Activated naive CD4-positive, alpha-beta T cell treated with anti-CD3 and anti-CD28 coated beads, Interleukin-2, amount 50 U/mL, for 72 hours (primary cell): ENCODE results near the gene SEC16A. TPM values are rescaled to one million over a fixed set of nuclear protein-coding genes. Genes with fewer than 3 reads are reported as not detected.

ENCODE experiments used
- ATAC-seq, 2 donors: fragments of 150-1000 bp; cut with Tn5 transposase; 2 replicates each; pipeline ENCODE4 v1.10.0; 2021; ENCODE audit warnings: mild to moderate bottlenecking in 2 of 2, moderate library complexity in 2 of 2
- DNase-seq, 2 donors: peaks; one replicate each; pipeline ENCODE4 v3.0.0; 2021 to 2022; ENCODE audit warnings: low spot score in 2 of 2
- H3K27ac Mint-ChIP-seq, 2 donors: one replicate each; pipeline ENCODE4 v1.8.0; 2022; ENCODE audit warnings: mild to moderate bottlenecking in 2 of 2, mixed read lengths in 2 of 2
- H3K36me3 Mint-ChIP-seq, 2 donors: one replicate each; pipeline ENCODE4 v1.8.0; 2022; ENCODE audit warnings: mixed read lengths in 2 of 2
- H3K9me3 Mint-ChIP-seq, 2 donors: one replicate each; pipeline ENCODE4 v1.8.0; 2022; ENCODE audit warnings: mixed read lengths in 2 of 2
- total RNA-seq, 2 donors: library from RNA; stranded (reverse); gene quantifications; one replicate each; pipeline ENCODE4 v1.2.3, GENCODE V29; 2022

SEC16A gene, protein sequence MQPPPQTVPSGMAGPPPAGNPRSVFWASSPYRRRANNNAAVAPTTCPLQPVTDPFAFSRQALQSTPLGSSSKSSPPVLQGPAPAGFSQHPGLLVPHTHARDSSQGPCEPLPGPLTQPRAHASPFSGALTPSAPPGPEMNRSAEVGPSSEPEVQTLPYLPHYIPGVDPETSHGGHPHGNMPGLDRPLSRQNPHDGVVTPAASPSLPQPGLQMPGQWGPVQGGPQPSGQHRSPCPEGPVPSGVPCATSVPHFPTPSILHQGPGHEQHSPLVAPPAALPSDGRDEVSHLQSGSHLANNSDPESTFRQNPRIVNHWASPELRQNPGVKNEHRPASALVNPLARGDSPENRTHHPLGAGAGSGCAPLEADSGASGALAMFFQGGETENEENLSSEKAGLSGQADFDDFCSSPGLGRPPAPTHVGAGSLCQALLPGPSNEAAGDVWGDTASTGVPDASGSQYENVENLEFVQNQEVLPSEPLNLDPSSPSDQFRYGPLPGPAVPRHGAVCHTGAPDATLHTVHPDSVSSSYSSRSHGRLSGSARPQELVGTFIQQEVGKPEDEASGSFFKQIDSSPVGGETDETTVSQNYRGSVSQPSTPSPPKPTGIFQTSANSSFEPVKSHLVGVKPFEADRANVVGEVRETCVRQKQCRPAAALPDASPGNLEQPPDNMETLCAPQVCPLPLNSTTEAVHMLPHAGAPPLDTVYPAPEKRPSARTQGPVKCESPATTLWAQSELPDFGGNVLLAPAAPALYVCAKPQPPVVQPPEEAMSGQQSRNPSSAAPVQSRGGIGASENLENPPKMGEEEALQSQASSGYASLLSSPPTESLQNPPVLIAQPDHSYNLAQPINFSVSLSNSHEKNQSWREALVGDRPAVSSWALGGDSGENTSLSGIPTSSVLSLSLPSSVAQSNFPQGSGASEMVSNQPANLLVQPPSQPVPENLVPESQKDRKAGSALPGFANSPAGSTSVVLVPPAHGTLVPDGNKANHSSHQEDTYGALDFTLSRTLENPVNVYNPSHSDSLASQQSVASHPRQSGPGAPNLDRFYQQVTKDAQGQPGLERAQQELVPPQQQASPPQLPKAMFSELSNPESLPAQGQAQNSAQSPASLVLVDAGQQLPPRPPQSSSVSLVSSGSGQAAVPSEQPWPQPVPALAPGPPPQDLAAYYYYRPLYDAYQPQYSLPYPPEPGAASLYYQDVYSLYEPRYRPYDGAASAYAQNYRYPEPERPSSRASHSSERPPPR (N-terminal part only)
- 10 to 100 TPM; 56.6 to 79.5 TPM for total RNA-seq

DNA sequence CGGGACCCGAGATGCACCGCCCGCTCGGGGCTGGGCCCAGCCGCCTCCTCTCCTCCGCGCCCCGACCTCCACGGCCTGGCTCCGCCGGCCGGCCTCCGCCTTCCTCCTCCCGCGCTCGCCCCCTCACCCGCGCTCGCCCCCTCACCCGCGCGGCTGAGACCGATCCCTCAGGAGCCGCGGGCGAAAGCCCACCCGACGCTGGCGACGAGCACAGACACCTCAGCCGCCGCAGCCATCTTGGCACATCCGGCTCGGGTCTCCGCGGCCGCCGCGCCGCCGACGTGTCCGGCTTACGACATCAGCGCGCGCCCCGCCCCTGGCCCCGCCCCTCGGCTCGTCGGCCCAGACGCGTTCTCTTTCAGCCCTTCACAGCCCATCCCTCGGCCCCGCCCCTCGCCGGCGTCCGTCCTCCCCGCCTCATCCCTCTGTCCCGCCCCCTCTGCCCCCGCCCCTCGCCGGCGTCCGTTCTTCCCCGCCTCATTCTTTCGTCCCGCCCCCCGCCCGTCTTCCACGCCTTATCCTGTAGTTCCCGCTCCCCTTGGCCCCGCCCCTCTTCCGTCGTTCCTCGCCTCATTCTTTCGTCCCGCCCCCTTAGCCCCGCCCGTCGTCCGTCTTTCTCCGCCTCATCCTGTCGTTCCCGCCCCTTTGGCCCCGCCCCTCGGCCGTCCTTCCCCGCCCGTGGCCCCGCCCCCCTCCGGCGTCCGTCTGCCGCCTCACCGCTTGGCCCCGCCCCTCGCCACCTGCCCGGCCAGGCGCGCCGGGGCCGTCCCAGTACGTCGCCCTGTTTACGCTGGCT, at the start of gene SEC16A:
Gene SEC16A (minus strand): TSS at position 248 of the 796 bp plus-strand sequence. CDS start 5,425 bp downstream, outside the sequence.
- H3K36me3 Mint-ChIP-seq, result peaks cover 10 to 21% of the 10 kb centered on the region in 2 donors
- DNase-seq (peak; percentile 99), ATAC-seq (peak; percentile 76 to 77)
- H3K9me3 Mint-ChIP-seq, result no peaks in the 10 kb centered on the region
- peak within 1 kb of the TSS; percentile 98 for H3K27ac Mint-ChIP-seq

DNA sequence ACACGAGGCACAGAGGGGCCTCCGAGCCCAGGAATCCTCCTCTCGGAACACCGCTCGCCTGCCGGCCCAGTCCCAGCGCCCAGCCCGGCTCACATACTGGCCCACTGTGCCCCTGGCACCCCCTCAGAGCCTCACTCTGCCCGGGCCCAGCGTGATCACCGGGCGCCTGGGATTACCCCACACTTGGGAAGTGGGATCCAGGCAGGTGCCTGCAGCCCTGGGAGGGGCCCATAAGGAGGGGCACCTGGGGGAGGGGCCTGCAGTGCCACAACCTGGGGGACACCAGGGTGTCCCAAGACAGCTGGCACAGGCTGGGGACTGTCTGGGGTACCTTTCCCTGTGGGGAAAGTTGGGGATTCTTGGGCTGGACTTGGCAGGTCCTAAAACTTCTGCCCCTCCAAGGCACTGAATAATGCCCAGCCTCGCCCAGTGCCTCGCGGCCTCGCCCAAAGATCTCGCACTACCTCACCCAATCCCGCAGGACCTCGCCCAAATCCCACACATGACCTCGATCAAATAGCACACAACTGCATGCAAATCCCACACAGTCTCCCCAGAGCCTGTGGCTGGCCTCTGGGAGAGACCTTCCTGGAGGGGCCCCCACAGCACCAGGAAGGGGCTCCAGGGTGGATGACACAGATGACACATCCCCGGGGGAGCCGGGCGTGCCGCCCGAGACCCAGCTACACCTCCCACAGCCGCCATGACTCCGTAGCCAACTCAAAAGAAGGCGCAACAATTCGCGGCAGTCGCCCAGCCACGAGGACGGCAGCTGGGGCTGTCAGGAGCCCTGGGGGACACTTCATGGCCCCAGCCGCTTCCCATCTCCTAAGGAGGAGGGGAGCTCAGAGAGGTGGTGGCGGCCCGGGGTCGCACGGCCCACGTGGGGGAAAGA, 49.3 kb upstream of the SEC16A start:
- DNase-seq (no peak), ATAC-seq (no peak)
- Mint-ChIP-seq H3K9me3 (no peaks in the 10 kb centered on the region), H3K27ac (peak overlapping the region; percentile 68 to 88), H3K36me3 (peaks cover 3 to 9% of the 10 kb centered on the region in 2 donors)

DNA sequence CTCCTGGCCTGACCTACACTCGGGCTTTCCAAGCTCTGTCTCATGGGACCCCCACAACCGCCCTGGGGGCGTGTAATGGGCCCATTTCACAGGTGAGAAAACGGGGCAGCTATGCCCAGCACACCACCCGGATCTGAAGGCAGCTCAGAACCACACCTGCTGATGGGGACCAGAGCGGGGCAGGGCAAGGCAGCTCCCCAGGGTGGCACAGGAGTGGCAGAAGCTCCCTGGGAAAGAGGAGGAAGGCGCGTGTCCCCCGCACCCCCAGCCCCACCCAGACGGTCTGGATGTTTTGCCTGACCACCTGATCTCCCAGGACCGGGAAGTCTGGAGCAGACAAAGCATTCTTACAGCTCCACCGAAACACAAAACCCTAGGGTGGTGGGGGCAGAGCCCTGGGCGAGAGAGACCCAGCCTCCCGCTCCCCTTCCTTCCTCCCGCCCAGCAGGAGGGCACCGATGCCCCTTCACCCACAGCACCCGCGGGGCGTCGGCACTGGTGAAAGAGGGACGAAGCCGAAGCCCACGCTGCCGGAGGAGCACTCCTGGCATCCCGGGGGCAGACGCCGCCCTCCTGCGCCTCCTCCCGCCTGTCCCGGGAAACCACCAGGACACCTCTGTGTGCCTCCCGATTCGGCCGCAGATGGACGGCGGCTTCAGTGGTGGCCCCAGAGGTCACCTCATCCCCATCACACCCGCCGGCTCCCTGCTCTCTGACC, 48.5 kb upstream of the SEC16A start:
- ATAC-seq (no peak), DNase-seq (no peak)
- H3K9me3 Mint-ChIP-seq, result no peaks in the 10 kb centered on the region
- H3K27ac Mint-ChIP-seq, result peak overlapping the region in 1 of 2 donors; percentile 88
- H3K36me3 Mint-ChIP-seq, result peaks cover 0 to 6% of the 10 kb centered on the region in 2 donors

DNA sequence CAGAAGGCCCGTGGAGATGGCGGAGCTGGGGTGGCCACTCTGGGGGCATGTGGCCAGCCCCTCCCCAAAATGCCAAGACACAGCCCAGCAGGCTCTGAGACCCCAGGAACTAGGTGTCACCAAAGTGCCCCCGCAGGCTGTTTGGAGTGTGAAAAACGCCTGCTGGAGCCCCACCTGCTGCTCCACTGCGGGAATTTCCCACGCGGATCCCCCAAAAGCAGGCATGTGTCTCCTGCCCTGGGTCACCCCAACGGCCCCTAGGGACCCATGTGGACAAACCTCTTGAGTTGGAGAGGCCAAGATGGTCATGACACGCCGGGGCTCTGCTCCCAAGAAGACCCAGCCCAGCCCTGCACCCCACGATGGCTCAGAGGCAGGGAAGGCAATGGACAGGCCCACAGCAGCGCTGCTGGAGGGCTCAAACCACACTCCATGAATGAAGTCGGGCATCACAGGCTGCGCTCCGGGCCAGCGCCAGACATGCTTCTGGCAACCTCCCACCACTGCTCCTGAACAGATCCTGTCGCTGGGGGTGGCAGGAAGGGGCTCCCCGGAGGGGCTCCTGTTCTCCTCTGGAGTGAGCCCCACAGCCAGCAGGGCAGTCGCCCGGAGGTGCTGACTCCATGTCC, 47.7 kb upstream of the SEC16A start:
- Mint-ChIP-seq H3K36me3 (peaks cover 0 to 6% of the 10 kb centered on the region in 2 donors), H3K27ac (peak overlapping the region in 1 of 2 donors; percentile 88), H3K9me3 (no peaks in the 10 kb centered on the region)
- ATAC-seq, result no peak
- DNase-seq, result no peak

DNA sequence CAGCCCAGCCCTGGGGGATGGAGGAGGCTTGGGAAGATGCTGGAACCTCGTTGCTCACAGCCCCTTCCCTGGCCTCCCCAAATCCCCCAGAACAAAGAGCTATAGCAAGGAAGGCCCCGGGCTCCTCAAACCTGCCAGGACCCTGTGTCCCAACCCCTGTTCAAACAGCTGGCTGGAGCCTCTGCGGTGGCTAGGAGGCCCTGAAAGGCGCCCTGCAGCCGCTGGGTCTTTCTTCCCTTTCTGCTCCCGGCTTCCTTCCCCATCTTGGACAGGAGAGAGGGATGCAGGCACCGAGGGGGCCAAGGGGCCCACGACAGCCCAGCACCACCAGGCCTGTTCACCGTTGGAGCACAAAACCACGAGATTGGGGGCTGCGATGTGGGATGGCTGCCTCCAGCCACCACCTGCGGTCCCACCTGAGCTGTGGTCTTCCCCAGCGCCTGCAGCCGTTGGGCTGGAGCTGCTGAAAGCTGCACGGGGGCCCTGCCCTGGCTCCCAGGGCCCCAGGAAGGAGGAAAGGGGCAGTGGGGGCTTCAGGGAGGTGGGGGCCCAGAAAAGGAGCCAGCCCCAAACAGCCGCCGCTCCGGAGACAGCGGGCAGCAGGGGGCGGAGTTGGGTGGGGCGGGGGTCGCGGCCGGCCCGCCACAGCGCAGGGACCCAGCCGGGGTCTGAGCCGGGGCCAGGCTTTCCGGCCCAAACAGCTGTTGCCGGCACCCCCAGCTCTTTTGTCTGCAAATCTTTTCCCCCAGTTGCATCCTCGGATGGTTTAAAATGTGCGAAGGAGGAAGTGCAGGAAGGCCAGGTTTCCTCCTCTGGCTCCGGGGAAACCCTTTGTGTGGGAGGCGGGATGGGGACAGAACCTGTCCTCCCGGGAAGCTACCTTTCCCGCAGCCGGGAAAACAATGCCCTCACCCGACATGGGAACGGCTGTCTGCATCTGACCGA, 46.9 kb upstream of the SEC16A start:
- H3K9me3 Mint-ChIP-seq, result no peaks in the 10 kb centered on the region

DNA sequence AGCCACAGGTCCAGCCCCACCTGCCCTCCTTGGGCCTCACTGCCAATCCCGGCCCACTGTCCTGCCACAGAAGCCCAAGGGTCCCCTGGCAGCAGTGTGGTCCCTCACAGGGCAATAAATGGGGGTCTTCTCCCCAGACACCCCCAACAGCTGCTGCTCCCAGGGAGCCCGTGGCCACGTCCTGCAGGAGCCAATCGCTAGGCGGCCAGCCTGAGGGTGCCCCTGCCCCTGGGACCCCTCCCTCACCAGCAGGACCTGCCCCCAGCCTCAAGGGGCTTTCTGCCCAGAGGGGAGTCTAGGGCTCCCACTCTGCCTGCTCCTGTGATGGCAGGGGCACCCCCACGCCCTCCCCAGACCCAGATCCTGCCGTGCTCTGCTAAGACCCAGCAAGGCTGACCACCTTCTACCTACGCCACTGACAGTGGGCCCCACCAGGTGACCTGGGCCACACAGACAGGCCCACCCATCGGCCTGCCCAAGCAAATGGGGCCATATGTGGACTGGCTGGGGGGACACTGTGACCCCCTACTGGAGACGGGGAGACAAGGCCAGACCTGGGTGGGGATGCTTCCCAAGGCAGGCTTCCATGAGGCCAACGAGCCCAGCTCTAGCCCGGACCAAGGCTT, 46.0 kb upstream of the SEC16A start:
- DNase-seq, result no peak
- Mint-ChIP-seq H3K27ac (peak overlapping the region in 1 of 2 donors; percentile 84), H3K36me3 (peaks cover 0 to 6% of the 10 kb centered on the region in 2 donors), H3K9me3 (no peaks in the 10 kb centered on the region)
- ATAC-seq, result no peak

More for the DNA sequence above, 46.9 kb upstream of the SEC16A start:
- no peak for DNase-seq
- Mint-ChIP-seq H3K36me3 (peaks cover 0 to 6% of the 10 kb centered on the region in 2 donors), H3K27ac (peak overlapping the region in 1 of 2 donors; percentile 22)
- ATAC-seq, result no peak

DNA sequence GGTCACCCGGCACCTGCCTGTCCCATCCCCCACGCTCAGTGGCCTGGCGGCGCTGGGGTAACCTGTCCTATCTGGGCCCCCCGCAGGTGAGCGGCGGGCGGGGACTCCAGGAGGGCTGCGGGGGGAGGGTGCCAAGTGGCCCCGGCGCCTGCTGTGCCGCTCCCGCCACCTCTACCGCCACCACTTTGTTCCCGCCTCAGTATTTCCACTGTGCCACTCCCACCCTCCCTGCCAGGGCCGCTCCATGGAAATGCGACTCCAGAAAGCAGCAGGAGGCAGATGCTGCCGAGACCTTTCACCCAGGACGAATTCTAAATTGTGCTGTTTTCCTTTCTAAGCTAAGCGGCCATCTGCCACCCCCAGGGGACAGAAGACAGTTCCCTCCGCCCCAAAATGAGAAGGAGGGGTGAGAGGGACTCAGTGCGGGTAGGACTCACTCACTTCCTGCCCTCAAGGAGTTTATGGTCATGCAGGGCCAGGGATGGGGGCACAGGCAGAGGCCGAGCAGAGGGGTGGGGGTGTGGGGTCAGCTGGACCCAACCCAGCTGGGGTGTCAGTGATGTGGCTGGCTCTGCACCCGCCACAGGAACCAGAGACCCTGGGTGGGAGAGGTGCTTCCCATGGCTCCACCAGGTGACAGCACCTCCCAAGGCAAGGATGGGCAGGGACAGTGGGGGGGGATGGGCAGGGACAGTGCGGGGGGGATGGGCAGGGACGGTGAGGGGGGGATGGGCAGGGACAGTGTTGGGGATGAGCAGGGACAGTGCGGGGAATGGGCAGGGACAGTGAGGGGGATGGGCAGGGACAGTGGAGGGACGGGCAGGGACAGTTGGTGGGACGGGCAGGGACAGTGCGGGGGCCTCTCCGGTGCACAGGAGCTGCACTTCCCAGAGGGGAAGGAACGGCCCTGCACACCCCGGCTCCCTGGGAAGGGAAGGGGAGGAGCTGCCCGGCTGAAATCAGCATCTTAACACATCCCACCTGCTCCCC, 45.2 kb upstream of the SEC16A start:
- Mint-ChIP-seq H3K36me3 (peaks cover 0 to 6% of the 10 kb centered on the region in 2 donors), H3K27ac (peak overlapping the region in 1 of 2 donors; percentile 84), H3K9me3 (no peaks in the 10 kb centered on the region)
- peak; percentile 15 to 27 for ATAC-seq
- DNase-seq, result no peak

DNA sequence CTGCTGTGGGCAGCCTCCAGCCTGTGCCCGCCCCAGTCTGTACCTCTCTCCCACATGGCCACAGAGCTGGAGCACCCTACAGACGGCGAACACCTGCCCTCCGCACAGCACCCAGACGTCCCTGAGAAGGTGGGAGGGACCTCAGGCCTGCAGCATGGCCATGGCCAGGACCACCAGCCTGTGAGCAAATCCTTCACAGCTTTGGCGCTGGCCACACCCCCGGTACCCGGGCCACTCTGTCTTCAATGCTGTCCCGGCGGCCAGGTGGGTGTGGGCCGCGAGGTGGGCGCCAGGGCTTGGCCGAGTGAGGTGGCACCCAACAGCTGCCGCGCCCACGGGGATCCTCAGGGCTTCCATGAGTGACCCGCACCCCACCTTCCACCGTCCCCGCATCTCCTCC, 44.3 kb upstream of the SEC16A start:
- no peak overlapping the region for H3K27ac Mint-ChIP-seq
- H3K9me3 Mint-ChIP-seq, result no peaks in the 10 kb centered on the region
- ATAC-seq, result no peak
- peaks cover 0 to under 1% of the 10 kb centered on the region in 2 donors for H3K36me3 Mint-ChIP-seq
- no peak for DNase-seq

DNA sequence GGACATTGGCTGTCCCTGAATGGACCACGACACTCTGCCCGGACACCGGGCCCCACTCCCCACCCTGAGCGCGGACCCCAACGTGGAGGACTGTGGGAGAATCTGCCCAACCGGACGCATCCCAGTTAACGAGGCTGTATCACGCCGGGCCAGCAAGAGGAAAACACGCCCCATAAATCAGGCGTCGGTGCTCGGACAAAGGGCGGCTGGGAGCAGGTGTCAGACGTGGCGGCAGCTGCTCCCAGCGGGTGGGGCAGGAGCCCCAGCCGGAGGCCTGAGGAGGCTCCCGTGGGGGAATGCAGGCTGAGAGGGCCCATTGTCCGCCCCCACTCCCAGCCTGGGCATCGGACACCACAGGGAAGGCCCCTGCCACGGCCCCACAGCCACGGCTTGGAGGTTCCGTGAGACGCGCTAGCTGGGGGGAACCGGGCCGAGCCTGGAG, 43.8 kb upstream of the SEC16A start:
- ATAC-seq (no peak), DNase-seq (no peak)
- no peak overlapping the region for H3K27ac Mint-ChIP-seq

DNA sequence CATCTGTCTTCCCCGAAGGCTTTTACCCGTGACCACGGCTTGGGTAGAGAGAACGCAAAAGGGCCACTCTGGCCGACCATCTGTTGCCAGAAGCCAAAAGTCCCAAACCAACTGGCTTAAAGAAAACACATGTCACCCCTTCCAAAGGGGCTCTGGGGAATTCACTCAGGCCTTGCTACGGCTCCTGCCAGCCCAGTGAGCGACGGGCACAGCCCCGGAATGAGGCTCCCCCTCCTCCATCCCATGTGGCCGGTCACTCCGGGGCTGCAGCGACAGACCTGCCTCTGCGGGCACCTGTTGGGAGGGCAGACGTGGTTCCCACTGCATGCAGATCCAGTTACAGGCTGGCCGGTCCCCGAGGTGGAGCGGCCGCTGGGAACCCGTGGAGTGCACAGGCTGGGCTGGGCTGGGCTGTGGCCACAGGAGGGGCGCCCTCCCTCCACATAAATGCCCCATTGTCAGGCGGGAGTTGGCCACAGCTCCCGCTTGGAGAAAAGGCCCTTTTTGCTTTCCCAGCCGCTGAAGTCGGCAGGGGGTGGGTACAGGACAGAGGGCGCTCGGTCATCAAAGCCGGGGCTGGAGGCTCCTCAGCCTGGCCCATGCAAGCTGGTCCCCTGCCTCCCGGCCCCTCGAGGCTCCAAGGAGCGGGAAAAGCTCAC, 43.1 kb upstream of the SEC16A start:
- ATAC-seq (no peak), DNase-seq (no peak)
- Mint-ChIP-seq H3K9me3 (no peaks in the 10 kb centered on the region), H3K27ac (peak overlapping the region in 1 of 2 donors; percentile 30), H3K36me3 (no peaks in the 10 kb centered on the region)

More for the DNA sequence above, 43.8 kb upstream of the SEC16A start:
- Mint-ChIP-seq H3K9me3 (no peaks in the 10 kb centered on the region), H3K36me3 (no peaks in the 10 kb centered on the region)

DNA sequence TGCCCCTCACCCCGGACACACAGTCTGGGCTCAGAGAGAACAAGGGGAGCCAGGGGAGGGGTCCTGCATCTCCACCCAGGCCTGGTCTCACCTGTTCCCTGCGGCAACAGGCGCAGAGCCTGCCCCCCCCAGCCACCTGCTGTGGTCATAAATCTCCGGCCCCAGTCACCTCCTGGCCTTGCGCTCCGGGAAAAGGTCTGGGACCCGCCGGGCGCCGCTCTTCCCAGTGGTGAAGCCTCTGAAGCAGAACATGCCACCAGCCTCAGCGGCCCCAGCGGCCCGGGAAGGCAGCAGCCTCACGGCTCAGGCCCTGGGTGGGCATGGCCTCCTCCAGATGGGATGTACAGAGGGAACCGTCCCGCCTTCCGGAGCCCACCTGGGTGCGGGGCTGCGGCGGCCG, 42.4 kb upstream of the SEC16A start:
- DNase-seq, result no peak
- H3K27ac Mint-ChIP-seq, result no peak overlapping the region
- no peak for ATAC-seq
- no peaks in the 10 kb centered on the region for H3K9me3 Mint-ChIP-seq
- no peaks in the 10 kb centered on the region for H3K36me3 Mint-ChIP-seq
